Left ventricle myocardium inferior (tissue), 1 donor: Measurements from ENCODE around the gene MYL2. TPM values are rescaled to one million over a fixed set of nuclear protein-coding genes. Genes with fewer than 3 reads are reported as not detected.

ENCODE experiments used
- DNase-seq: peaks from one replicate; pipeline ENCODE4 v3.0.0-alpha.2; 2020
- H3K27ac ChIP-seq: fragments of 200-600 bp; replicated peaks from 2 replicates; pipeline ENCODE4 v1.8.0; 2021
- H3K27me3 ChIP-seq: fragments of 200-600 bp; 2 replicates; pipeline ENCODE4 v1.8.0; 2021; ENCODE audit warnings: low read depth
- H3K36me3 ChIP-seq: fragments of 200-600 bp; 2 replicates; pipeline ENCODE4 v1.8.0; 2021
- H3K4me1 ChIP-seq: fragments of 200-600 bp; 2 replicates; pipeline ENCODE4 v1.8.0; 2021
- H3K4me3 ChIP-seq: fragments of 200-600 bp; 2 replicates; pipeline ENCODE4 v1.8.0; 2021; ENCODE audit warnings: mild to moderate bottlenecking, moderate library complexity
- H3K9me3 ChIP-seq: fragments of 200-600 bp; replicated peaks from 2 replicates; pipeline ENCODE4 v1.8.0; 2021
- intact Hi-C: fragments of 100-400 bp; cut with micrococcal nuclease; formaldehyde crosslinking; loops from one replicate; pipeline ENCODE4 v1.11.0; 2022
- total RNA-seq: library from RNA; stranded (reverse); fragmentation: NEBNext Ultra II Directional; extraction: Animal tissue kit (Norgen Biotek cat#: 25700); gene quantifications from one replicate; pipeline ENCODE4 v1.2.1, GENCODE V29; 2021
- TF ChIP-seq, protein P1 (sequence below): fragments of 200-600 bp; IDR thresholded peaks from 2 replicates; pipeline ENCODE4 v1.8.0; 2021; ENCODE audit warnings: antibody characterized with exemption, mild to moderate bottlenecking, borderline replicate concordance
- donor health status: DM: no; HTN: yes; CAD: no; lungs with severe emphysema.

Gene MYL2
- total RNA-seq, 1 donor from 2014 or later, result 33,375 TPM

DNA sequence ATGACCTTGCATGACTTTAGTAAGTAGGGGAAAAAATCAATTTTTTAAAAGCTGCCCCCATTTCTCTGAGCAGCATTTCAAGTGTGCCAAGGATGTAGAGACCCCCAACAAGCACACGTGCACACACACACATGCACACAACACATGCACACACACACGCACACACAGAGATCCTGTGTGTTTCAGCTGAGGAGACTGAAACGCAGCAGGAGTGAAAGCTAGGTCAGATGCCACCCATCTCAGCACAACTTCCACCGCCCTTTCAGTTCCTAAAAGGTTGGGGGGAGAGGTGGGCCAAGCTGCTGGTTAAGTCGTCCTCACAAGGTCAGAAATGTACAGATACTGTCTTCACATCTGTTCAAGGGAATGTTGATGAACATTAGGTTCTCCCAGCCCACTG lies 13.9 kb downstream of the MYL2 start:
- DNase-seq, result no peak
- Histone ChIP-seq H3K9me3 (no peaks in the 10 kb centered on the region), H3K27me3 (peaks cover 4% of the 10 kb centered on the region), H3K36me3 (peaks cover 8% of the 10 kb centered on the region), H3K4me3 (no peak overlapping the region), H3K27ac (no peak overlapping the region), H3K4me1 (no peaks in the 10 kb centered on the region)
- intact Hi-C loops, result no loop called here
- TF ChIP-seq, protein P1, sequence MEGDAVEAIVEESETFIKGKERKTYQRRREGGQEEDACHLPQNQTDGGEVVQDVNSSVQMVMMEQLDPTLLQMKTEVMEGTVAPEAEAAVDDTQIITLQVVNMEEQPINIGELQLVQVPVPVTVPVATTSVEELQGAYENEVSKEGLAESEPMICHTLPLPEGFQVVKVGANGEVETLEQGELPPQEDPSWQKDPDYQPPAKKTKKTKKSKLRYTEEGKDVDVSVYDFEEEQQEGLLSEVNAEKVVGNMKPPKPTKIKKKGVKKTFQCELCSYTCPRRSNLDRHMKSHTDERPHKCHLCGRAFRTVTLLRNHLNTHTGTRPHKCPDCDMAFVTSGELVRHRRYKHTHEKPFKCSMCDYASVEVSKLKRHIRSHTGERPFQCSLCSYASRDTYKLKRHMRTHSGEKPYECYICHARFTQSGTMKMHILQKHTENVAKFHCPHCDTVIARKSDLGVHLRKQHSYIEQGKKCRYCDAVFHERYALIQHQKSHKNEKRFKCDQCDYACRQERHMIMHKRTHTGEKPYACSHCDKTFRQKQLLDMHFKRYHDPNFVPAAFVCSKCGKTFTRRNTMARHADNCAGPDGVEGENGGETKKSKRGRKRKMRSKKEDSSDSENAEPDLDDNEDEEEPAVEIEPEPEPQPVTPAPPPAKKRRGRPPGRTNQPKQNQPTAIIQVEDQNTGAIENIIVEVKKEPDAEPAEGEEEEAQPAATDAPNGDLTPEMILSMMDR, result no peak

DNA sequence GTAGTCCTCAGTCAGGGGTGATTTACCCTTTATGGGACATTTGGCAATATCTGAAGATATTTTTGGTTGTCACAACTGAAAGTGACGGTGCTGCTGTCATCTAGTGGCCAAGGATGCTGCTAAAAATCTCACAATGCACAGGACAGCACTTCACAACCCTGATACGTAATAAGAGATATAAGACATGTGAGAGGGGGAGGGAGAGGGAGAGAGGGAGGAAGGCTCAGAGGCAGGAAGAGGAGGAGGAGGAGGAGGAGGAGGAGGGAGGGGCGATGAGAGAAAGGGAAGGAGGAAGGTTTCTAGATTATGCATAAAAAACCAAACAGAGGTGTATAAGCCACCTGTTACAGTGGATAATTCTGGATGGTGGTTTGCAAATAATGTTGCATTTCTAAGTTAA lies 14.3 kb downstream of the MYL2 start:
- Histone ChIP-seq H3K9me3 (no peaks in the 10 kb centered on the region), H3K27ac (no peak overlapping the region), H3K4me1 (no peaks in the 10 kb centered on the region), H3K27me3 (peaks cover 4% of the 10 kb centered on the region), H3K36me3 (peaks cover 8% of the 10 kb centered on the region), H3K4me3 (no peak overlapping the region)
- TF ChIP-seq, protein P1, result no peak
- intact Hi-C loops, result no loop called here
- DNase-seq, result no peak

DNA sequence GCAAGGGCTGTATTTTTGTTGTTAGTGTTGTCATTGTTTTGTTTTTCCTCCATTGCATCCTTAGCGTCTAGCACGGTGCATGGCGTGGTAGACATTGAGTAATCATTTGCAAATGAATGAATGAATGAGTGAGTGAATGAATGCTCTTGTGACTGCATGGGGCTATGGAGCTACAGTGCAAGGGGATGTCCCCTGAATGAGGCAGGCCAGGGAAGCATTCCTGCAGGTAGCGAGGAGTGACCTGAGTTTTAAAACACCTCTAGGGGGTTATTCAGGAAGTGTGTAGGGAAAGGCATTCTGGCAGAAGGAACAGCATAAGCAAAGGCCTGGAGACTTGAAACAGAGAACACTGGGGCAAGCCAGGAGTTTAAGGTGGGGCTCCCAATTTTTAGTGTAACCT lies 16.9 kb downstream of the MYL2 start:
- H3K4me1 ChIP-seq, result no peaks in the 10 kb centered on the region
- no peak for DNase-seq
- intact Hi-C loops, result no loop called here

DNA sequence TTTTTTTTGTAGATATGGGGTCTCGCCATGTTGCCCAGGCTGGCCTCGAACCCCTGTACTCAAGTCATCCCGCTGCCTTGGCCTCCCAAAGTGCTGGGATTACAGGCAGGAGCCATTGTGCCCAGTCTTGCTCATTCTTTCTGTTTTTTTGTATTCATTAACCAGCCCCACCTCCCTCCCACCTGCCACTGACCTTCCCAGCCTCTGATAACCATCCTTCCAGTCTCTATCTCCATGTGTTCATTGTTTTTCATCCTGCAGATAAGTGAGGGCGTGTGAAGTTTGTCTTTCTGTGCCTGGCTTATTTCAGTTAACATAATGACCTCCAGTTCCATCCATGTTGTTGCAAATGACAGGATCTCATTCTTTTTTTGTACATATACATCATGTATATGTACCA lies 19.0 kb downstream of the MYL2 start:
- Histone ChIP-seq H3K4me1 (no peaks in the 10 kb centered on the region), H3K9me3 (no peaks in the 10 kb centered on the region), H3K27ac (no peak overlapping the region), H3K27me3 (peaks cover 4% of the 10 kb centered on the region), H3K4me3 (no peak overlapping the region), H3K36me3 (no peaks in the 10 kb centered on the region)
- DNase-seq, result no peak
- TF ChIP-seq, protein P1, result no peak
- intact Hi-C loops, result no loop called here

More for the DNA sequence above, 16.9 kb downstream of the MYL2 start:
- H3K4me3 ChIP-seq, result no peak overlapping the region
- H3K27me3 ChIP-seq, result peaks cover 4% of the 10 kb centered on the region
- TF ChIP-seq, protein P1, result no peak
- H3K27ac ChIP-seq, result no peak overlapping the region
- H3K36me3 ChIP-seq, result no peaks in the 10 kb centered on the region
- no peaks in the 10 kb centered on the region for H3K9me3 ChIP-seq

DNA sequence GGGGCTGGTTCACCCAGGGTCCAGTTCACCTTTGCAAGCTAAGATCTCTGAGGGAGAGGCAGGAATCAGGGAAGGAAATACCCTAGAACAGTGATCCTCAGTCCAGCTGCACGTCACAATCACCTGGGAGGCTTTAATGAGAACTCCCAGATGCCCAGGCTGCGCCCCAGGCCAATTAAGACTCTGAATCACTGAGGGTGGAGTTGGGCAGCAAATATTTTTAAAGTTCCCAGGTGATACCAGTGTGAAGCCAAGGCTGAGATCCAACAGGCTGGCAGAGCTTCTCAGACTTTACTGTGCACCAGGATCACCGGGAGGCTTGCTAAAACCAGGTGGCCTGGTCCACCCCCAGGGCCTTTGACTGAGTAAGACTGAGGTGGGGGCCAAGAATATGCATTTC lies 23.8 kb downstream of the MYL2 start:
- Histone ChIP-seq H3K36me3 (no peaks in the 10 kb centered on the region), H3K9me3 (peaks cover 4% of the 10 kb centered on the region), H3K27ac (no peak overlapping the region), H3K4me3 (no peak overlapping the region), H3K27me3 (no peaks in the 10 kb centered on the region), H3K4me1 (peaks cover 6% of the 10 kb centered on the region)
- TF ChIP-seq, protein P1, result no peak
- DNase-seq, result no peak
- intact Hi-C loops, result no loop called here

DNA sequence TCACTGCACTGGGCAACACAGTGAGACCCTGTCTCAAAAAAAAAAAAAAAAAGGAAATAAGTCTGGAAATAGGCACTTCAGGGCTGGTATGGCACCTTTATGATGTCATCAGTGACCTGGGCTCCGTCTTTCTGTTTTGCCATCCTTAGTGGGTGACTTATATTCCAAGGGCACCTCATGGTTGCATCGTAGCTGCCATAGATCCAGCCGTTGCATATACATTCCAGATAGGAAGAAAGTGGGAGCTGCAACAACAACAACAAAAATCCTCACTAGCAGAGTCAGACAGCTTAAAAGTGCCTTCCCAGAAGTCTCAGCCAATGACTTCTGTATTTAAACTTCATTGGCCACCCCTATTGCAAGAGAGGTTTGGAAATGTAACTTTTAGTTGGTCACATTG lies 26.4 kb downstream of the MYL2 start:
- TF ChIP-seq, protein P1, result no peak
- intact Hi-C loops, result no loop called here

More for the DNA sequence above, 26.4 kb downstream of the MYL2 start:
- no peak for DNase-seq
- peaks cover 4% of the 10 kb centered on the region for H3K9me3 ChIP-seq
- no peak overlapping the region for H3K27ac ChIP-seq
- no peaks in the 10 kb centered on the region for H3K27me3 ChIP-seq
- H3K4me1 ChIP-seq, result peaks cover 6% of the 10 kb centered on the region
- no peak overlapping the region for H3K4me3 ChIP-seq
- no peaks in the 10 kb centered on the region for H3K36me3 ChIP-seq
